Stimulated activated CD8-positive, alpha-beta memory T cell treated with anti-CD3 and anti-CD28 coated beads, Interleukin-15, amount 100 ng/mL, for 4 hours (primary cell): Measurements from ENCODE around the gene HTRA3.
"Not testable (repeated sequence)": the region's sequence is repeated elsewhere in the genome, so short reads cannot be mapped to it uniquely, and the experiment has no call there.

Source experiments
- DNase-seq, 2 donors: peaks; one replicate each; pipeline ENCODE4 v3.0.0-alpha.2; 2020; ENCODE audit warnings: low read depth in 2 of 2

HTRA3 gene

GRCh38 chr4:8325291-8325973, 55.9 kb downstream of the HTRA3 start:
- no peak for DNase-seq

- DNase-seq: no peak
Measured at GRCh38 chr4:8326206-8326605, 56.7 kb downstream of the HTRA3 start.

GRCh38 chr4:8328456-8328855, 58.9 kb downstream of the HTRA3 start:
- DNase-seq: no peak

GRCh38 chr4:8328866-8329559, 59.5 kb downstream of the HTRA3 start:
- DNase-seq: no peak

- no peak for DNase-seq
Measured at GRCh38 chr4:8329560-8329858, 60.0 kb downstream of the HTRA3 start.

- no peak for DNase-seq
Measured at GRCh38 chr4:8329859-8330761, 60.6 kb downstream of the HTRA3 start.

- no peak for DNase-seq
Measured at GRCh38 chr4:8330821-8331574, 61.4 kb downstream of the HTRA3 start.

- no peak for DNase-seq
Measured at GRCh38 chr4:8331575-8331955, 62.0 kb downstream of the HTRA3 start.

GRCh38 chr4:8332038-8332857, 62.7 kb downstream of the HTRA3 start:
- no peak for DNase-seq

- DNase-seq: no peak
Measured at GRCh38 chr4:8332891-8333331, 63.4 kb downstream of the HTRA3 start.

- no peak for DNase-seq
Measured at GRCh38 chr4:8333726-8334460, 64.3 kb downstream of the HTRA3 start.

GRCh38 chr4:8334786-8335460, 65.4 kb downstream of the HTRA3 start:
- no peak for DNase-seq

GRCh38 chr4:8335848-8336247, 66.3 kb downstream of the HTRA3 start:
- no peak for DNase-seq

GRCh38 chr4:8336412-8337075, 67.0 kb downstream of the HTRA3 start:
- no peak for DNase-seq

GRCh38 chr4:8338351-8338961, 68.9 kb downstream of the HTRA3 start:
- no peak for DNase-seq

- no peak for DNase-seq
Measured at GRCh38 chr4:8340781-8341241, 71.3 kb downstream of the HTRA3 start.

GRCh38 chr4:8341281-8341680, 71.7 kb downstream of the HTRA3 start:
- DNase-seq: not testable (repeated sequence)

GRCh38 chr4:8341691-8342090, 72.1 kb downstream of the HTRA3 start:
- DNase-seq: no peak
